HL-60 (cell line): Measurements from ENCODE around the gene SLC1A5.

Experiments used
- DNase-seq, 2 experiments: peaks; one replicate each; pipeline ENCODE4 v3.0.0-alpha.2; 2010 to 2020; ENCODE audit warnings: low read depth in 1 of 2, low spot score in 1 of 2
- H3K27ac ChIP-seq: fragments of 250-450 bp; sonication (Bioruptor Pico); replicated peaks from 2 replicates; pipeline ENCODE4 v1.5.1; 2020; ENCODE audit warnings: mild to moderate bottlenecking, moderate library complexity
- H3K27me3 ChIP-seq: fragments of 250-450 bp; sonication (Bioruptor Pico); 2 replicates; pipeline ENCODE4 v1.5.1; 2021; ENCODE audit warnings: mild to moderate bottlenecking, moderate library complexity; ENCODE audit not compliant: insufficient read depth, poor library complexity, severe bottlenecking
- H3K4me3 ChIP-seq: replicated peaks from 2 replicates; pipeline ENCODE4 v1.5.1; 2011; ENCODE audit warnings: mild to moderate bottlenecking, control low read depth, low read length; ENCODE audit not compliant: insufficient read depth
- CTCF ChIP-seq: IDR thresholded peaks from one replicate; pipeline ENCODE4 v1.5.1; 2011; ENCODE audit warnings: low read length, control low read depth, inconsistent platforms; ENCODE audit not compliant: insufficient read depth
- GABPA ChIP-seq: IDR thresholded peaks from 2 replicates; pipeline ENCODE4 v1.6.1; 2012; ENCODE audit warnings: low read depth
- POLR2AphosphoS5 ChIP-seq: IDR thresholded peaks from 2 replicates; pipeline ENCODE4 v1.6.1; 2012; ENCODE audit warnings: low read depth
- SPI1 ChIP-seq: IDR thresholded peaks from 2 replicates; pipeline ENCODE4 v1.6.1; 2012; ENCODE audit warnings: low read depth, mild to moderate bottlenecking, borderline replicate concordance
- TF ChIP-seq, protein P1 (sequence below): IDR thresholded peaks from 2 replicates; pipeline ENCODE4 v1.6.1; 2012; ENCODE audit warnings: low read depth; ENCODE audit not compliant: insufficient replicate concordance

SLC1A5 gene

DNA sequence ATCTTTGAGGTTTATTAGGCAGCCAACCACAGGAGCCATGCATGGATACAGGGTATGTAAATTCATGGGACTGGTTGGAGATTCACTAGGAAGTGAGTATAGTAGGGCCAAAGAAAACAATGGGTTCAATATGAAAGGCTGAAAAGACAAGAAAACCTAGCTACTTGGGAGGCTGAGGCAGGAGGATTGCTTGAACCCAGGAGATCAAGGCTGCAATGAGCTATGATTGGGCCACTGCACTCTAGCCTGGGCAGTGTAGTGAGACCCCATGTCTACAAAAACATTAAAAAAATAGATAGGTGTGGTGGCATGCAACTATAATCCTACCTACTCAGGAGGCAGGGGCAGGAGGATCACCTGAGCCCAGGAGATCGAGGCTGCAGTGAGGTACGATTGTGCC, 10.3 kb upstream of the SLC1A5 start:
- Histone ChIP-seq H3K27me3 (no peaks in the 10 kb centered on the region), H3K4me3 (no peak overlapping the region), H3K27ac (no peak overlapping the region)
- no peak for DNase-seq
- TF ChIP-seq, protein P1, sequence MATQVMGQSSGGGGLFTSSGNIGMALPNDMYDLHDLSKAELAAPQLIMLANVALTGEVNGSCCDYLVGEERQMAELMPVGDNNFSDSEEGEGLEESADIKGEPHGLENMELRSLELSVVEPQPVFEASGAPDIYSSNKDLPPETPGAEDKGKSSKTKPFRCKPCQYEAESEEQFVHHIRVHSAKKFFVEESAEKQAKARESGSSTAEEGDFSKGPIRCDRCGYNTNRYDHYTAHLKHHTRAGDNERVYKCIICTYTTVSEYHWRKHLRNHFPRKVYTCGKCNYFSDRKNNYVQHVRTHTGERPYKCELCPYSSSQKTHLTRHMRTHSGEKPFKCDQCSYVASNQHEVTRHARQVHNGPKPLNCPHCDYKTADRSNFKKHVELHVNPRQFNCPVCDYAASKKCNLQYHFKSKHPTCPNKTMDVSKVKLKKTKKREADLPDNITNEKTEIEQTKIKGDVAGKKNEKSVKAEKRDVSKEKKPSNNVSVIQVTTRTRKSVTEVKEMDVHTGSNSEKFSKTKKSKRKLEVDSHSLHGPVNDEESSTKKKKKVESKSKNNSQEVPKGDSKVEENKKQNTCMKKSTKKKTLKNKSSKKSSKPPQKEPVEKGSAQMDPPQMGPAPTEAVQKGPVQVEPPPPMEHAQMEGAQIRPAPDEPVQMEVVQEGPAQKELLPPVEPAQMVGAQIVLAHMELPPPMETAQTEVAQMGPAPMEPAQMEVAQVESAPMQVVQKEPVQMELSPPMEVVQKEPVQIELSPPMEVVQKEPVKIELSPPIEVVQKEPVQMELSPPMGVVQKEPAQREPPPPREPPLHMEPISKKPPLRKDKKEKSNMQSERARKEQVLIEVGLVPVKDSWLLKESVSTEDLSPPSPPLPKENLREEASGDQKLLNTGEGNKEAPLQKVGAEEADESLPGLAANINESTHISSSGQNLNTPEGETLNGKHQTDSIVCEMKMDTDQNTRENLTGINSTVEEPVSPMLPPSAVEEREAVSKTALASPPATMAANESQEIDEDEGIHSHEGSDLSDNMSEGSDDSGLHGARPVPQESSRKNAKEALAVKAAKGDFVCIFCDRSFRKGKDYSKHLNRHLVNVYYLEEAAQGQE, result no peak
- TF ChIP-seq SPI1 (no peak), GABPA (no peak), CTCF (no peak), POLR2AphosphoS5 (no peak)

GRCh38 chr19:46797881-46798280, 9.5 kb upstream of the SLC1A5 start:
- Histone ChIP-seq H3K27me3 (no peaks in the 10 kb centered on the region), H3K4me3 (no peak overlapping the region), H3K27ac (no peak overlapping the region)
- DNase-seq, result no peak
- TF ChIP-seq GABPA (no peak), POLR2AphosphoS5 (no peak), SPI1 (no peak), CTCF (no peak)
- TF ChIP-seq, protein P1, result no peak

DNA sequence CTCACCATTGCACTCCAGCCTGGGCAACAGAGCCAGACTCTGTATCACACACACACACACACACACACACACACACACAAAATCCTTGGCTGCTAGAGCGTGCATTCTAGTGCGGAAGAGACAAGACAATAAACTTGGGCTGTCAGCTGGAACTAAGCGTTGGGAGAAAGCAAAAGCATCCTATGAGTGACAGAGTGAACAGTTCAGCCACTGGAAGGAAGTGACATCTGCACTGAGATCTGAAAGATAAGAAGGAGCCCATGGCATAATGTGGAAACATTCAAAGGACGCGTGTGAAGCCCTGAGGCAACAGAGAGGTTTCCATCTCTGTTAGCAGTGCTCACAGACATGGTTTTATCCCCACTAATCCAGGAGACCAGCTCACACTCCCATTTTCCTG, 3.5 kb upstream of the SLC1A5 start:
- no peak; the same call in 1 of the 2 replicates for TF ChIP-seq POLR2AphosphoS5
- peak; percentile 75; the same call in 1 of the 2 replicates for TF ChIP-seq SPI1
- TF ChIP-seq GABPA, result no peak
- Histone ChIP-seq H3K27ac (0 out of 2 replicates have a peak overlapping the region, but pooled peaks have one; percentile 13), H3K4me3 (no peak overlapping the region), H3K27me3 (no peaks in the 10 kb centered on the region)
- peak in 1 of 2 experiments; percentile 65 for DNase-seq

DNA sequence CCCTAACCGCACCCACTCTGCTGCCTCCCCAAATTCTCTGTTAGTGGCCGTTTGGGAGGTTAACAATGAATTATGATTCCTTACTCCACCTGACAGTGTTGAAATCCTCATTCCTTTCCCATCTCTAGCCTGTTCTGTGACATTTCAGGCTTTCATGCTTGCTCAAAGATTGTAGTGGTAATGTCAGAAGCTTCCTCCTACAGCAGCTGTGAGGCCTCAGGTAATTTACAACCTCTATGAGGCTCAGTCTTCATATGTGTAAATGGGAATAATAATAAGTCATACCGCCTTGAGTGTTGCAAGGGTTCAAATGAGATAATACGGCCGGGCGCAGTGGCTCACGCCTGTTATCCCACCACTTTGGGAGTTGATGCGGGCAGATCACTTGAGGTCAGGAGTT, 977 bp upstream of the SLC1A5 start:
- no peaks in the 10 kb centered on the region for H3K27me3 ChIP-seq
- H3K4me3 ChIP-seq, result no peak overlapping the region
- TF ChIP-seq, protein P1, result no peak
- TF ChIP-seq POLR2AphosphoS5 (no peak), CTCF (no peak), GABPA (no peak), SPI1 (no peak)
- no peak overlapping the region for H3K27ac ChIP-seq
- no peak for DNase-seq
